Peyer's patch (tissue), 4 donors: ENCODE data around the gene SNAP25.

Source experiments
- CTCF ChIP-seq, 6 experiments: fragments of 450-650 bp in 4 of 6; fragments of 200-600 bp in 2 of 6; sonication (generic) in 1 of 6; IDR thresholded peaks; one replicate each; pipeline ENCODE4 v1.5.1; 2017 to 2019; ENCODE audit warnings: antibody characterized with exemption in 6 of 6, mild to moderate bottlenecking in 3 of 6, moderate library complexity in 1 of 6
- POLR2A ChIP-seq, 2 donors: fragments of 450-650 bp; IDR thresholded peaks; one replicate each; pipeline ENCODE4 v1.5.1; 2017; ENCODE audit warnings: antibody characterized with exemption in 2 of 2, mild to moderate bottlenecking in 2 of 2, moderate library complexity in 2 of 2

- no peak for TF ChIP-seq CTCF (IDR thresholded peaks at IDR 0.05)
- no peak for TF ChIP-seq POLR2A (IDR thresholded peaks at IDR 0.05)
These were observed 63.3 kb downstream of the SNAP25 start for GRCh38 chr20:10281911-10282310.
